AG08395 (cell line): Measurements from ENCODE around the gene CD99L2.
"Not testable (repeated sequence)": the region's sequence is repeated elsewhere in the genome, so short reads cannot be mapped to it uniquely, and the experiment has no call there.

ENCODE experiments used
- DNase-seq: peaks from one replicate; pipeline ENCODE4 v3.0.0; 2012; ENCODE audit warnings: mixed read lengths, low spot score

The CD99L2 gene

GRCh38 chrX:150896632-150897031 lies 1.8 kb downstream of the CD99L2 start:
- no peak for DNase-seq

GRCh38 chrX:150893936-150894335 lies 4.5 kb downstream of the CD99L2 start:
- DNase-seq: no peak

GRCh38 chrX:150889131-150889530 lies 9.3 kb downstream of the CD99L2 start:
- no peak for DNase-seq

- no peak for DNase-seq
These were observed 10.5 kb downstream of the CD99L2 start for GRCh38 chrX:150887906-150888465.

GRCh38 chrX:150887268-150887667 lies 11.2 kb downstream of the CD99L2 start:
- DNase-seq: not testable (repeated sequence)

GRCh38 chrX:150886381-150886780 lies 12.1 kb downstream of the CD99L2 start:
- no peak for DNase-seq

GRCh38 chrX:150880808-150881165 lies 17.7 kb downstream of the CD99L2 start:
- DNase-seq: no peak

- no peak for DNase-seq
These were observed 18.3 kb downstream of the CD99L2 start for GRCh38 chrX:150879855-150880807.

GRCh38 chrX:150875621-150876020 lies 22.8 kb downstream of the CD99L2 start:
- DNase-seq: not testable (repeated sequence)

- no peak for DNase-seq
These were observed 24.0 kb downstream of the CD99L2 start for GRCh38 chrX:150874448-150874847.

GRCh38 chrX:150873616-150874015 lies 24.9 kb downstream of the CD99L2 start:
- no peak for DNase-seq

GRCh38 chrX:150872773-150873336 lies 25.6 kb downstream of the CD99L2 start:
- DNase-seq: no peak

GRCh38 chrX:150871341-150871811 lies 27.1 kb downstream of the CD99L2 start:
- no peak for DNase-seq

- DNase-seq: no peak
These were observed 27.8 kb downstream of the CD99L2 start for GRCh38 chrX:150870487-150871340.

- no peak for DNase-seq
These were observed 28.4 kb downstream of the CD99L2 start for GRCh38 chrX:150870029-150870428.

- DNase-seq: no peak
These were observed 29.0 kb downstream of the CD99L2 start for GRCh38 chrX:150869450-150869849.

GRCh38 chrX:150868625-150869024 lies 29.8 kb downstream of the CD99L2 start:
- no peak for DNase-seq

- DNase-seq: no peak
These were observed 34.3 kb downstream of the CD99L2 start for GRCh38 chrX:150864127-150864526.

GRCh38 chrX:150863191-150863590 lies 35.3 kb downstream of the CD99L2 start:
- no peak for DNase-seq

GRCh38 chrX:150857453-150857852 lies 41.0 kb downstream of the CD99L2 start:
- DNase-seq: no peak

GRCh38 chrX:150856785-150857184 lies 41.7 kb downstream of the CD99L2 start:
- no peak for DNase-seq

- DNase-seq: no peak
These were observed 42.4 kb downstream of the CD99L2 start for GRCh38 chrX:150856101-150856500.
